HPDE6-E6E7 (cell line): ENCODE results near the gene MSLN.

Experiments
- DNase-seq: peaks from one replicate; pipeline ENCODE4 v3.0.0; 2011; ENCODE audit warnings: missing footprints; ENCODE audit errors: extremely low spot score

The MSLN gene

GRCh38 chr16:760545-761343 lies at the start of gene MSLN:
TSS of gene MSLN (plus strand) at chr16:760734. CDS start at chr16:762681, 1,947 bp downstream.
- peak; percentile 72 for DNase-seq

GRCh38 chr16:711084-711483 lies 49.5 kb upstream of the MSLN start:
- no peak for DNase-seq

GRCh38 chr16:711548-712320 lies 48.8 kb upstream of the MSLN start:
- DNase-seq: no peak

- peak; percentile 72 for DNase-seq
Observed at GRCh38 chr16:712740-713250, 47.7 kb upstream of the MSLN start.

- DNase-seq: no peak
Observed at GRCh38 chr16:714079-714478, 46.5 kb upstream of the MSLN start.

GRCh38 chr16:714558-715476 lies 45.7 kb upstream of the MSLN start, which contains the start of gene METRN:
TSS of gene METRN (plus strand) at chr16:715118. CDS start at chr16:715290, 172 bp downstream.
- peak; percentile 67 for DNase-seq

- no peak for DNase-seq
Observed at GRCh38 chr16:715477-716199, 44.9 kb upstream of the MSLN start.

- DNase-seq: no peak
Observed at GRCh38 chr16:716200-716568, 44.4 kb upstream of the MSLN start.

- DNase-seq: no peak
Observed at GRCh38 chr16:716768-717325, 43.7 kb upstream of the MSLN start.

GRCh38 chr16:717450-718245 lies 42.9 kb upstream of the MSLN start:
- no peak for DNase-seq

- DNase-seq: no peak
Observed at GRCh38 chr16:718389-718788, 42.1 kb upstream of the MSLN start.

- DNase-seq: no peak
Observed at GRCh38 chr16:718922-719321, 41.6 kb upstream of the MSLN start.

GRCh38 chr16:719815-720446 lies 40.6 kb upstream of the MSLN start:
- DNase-seq: no peak

- DNase-seq: no peak
Observed at GRCh38 chr16:720447-720989, 40.0 kb upstream of the MSLN start.

GRCh38 chr16:720990-721764 lies 39.4 kb upstream of the MSLN start, which contains the start of gene ANTKMT:
TSS of gene ANTKMT (plus strand) at chr16:721146. CDS start at chr16:721275, 129 bp downstream.
- peak; percentile 83 for DNase-seq

- no peak for DNase-seq
Observed at GRCh38 chr16:721765-722540, 38.6 kb upstream of the MSLN start.
